Activated CD4-positive, alpha-beta T cell treated with anti-CD3 and anti-CD28 coated beads for 48 hours (primary cell): Measurements from ENCODE around the gene ERMAP.

Experiments used
- DNase-seq: peaks from one replicate; pipeline ENCODE4 v3.0.0-alpha.2; 2020

The ERMAP gene

GRCh38 chr1:42880384-42880783 lies 63.5 kb downstream of the ERMAP start:
- DNase-seq = no peak

- DNase-seq = no peak
These were observed 69.3 kb downstream of the ERMAP start for GRCh38 chr1:42886046-42886739.

DNA sequence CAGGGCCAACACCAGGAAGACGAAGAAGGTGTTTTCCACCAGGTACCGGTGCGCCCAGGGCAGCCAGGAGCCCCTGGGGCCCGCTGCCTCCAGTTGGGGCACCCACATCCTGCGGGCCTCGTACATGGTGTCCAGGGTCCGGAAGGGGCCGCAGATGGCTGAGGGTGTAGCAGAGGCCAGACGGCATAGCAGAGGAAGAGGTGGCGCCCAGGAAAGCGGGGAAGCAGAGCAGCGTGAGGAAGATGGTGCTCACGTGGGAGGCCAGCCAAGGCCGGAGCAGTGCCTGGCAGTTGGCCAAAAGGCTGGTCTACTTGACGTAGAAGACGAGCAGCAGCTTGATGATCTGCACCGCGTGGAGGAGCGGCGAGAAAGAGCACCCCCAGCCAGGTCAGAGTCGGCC lies 69.9 kb downstream of the ERMAP start:
- no peak for DNase-seq

DNA sequence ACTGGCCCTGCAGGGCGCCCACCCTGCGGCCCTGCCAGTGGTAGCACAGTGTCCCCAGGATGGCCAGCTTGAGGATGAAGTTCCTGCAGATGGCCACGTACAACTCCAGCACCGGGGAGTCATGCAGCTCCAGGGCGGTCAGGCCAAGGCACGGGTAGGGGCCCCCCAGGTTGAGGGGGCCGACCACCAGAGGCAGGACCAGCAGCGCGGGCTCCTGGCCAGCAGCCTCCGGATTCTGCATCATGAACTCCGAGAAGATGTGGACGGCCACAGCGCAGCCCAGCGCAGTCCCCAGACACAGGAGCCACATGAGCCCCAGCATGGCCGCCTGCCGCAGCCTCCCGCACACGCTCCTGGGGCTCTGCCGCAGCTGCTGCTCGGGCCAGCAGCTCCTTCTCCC lies 70.4 kb downstream of the ERMAP start:
- no peak for DNase-seq

GRCh38 chr1:42888013-42888633 lies 71.2 kb downstream of the ERMAP start:
- no peak for DNase-seq

DNA sequence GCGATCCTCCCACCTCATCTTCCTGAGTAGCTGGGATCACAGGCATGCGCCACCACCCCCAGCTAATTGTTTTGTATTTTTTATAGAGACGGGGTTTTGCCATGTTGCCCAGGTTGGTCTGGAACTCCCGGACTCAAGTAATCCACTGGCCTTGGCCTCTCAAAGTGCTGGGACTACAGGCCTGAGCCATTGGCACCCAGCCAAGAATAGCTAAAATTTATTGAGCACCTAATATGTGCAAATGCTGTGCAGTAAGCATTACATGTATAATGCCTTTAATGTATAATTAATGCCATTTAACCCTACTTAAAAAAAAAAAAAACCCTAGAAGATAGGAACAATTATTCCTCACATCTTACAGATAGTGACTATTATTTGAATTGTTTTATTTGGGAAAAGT lies 72.3 kb downstream of the ERMAP start:
- DNase-seq = no peak

- no peak for DNase-seq
These were observed 74.7 kb downstream of the ERMAP start for GRCh38 chr1:42891465-42892138.
